Stimulated activated CD8-positive, alpha-beta memory T cell treated with anti-CD3 and anti-CD28 coated beads, Interleukin-2, amount 100 ng/mL, for 1 hour (primary cell): ENCODE results near the gene CASKIN2.
"Not testable (repeated sequence)": the region's sequence is repeated elsewhere in the genome, so short reads cannot be mapped to it uniquely, and the experiment has no call there.

Experiments used
- DNase-seq, 2 donors: peaks; one replicate each; pipeline ENCODE4 v3.0.0-alpha.2; 2020; ENCODE audit warnings: low read depth in 2 of 2

The CASKIN2 gene

GRCh38 chr17:75523647-75524046, 8.3 kb upstream of the CASKIN2 start:
- DNase-seq, result no peak

GRCh38 chr17:75521951-75522727, 6.8 kb upstream of the CASKIN2 start:
- no peak for DNase-seq

GRCh38 chr17:75521290-75521689, 6.0 kb upstream of the CASKIN2 start:
- DNase-seq, result no peak

GRCh38 chr17:75520413-75520812, 5.1 kb upstream of the CASKIN2 start:
- not testable (repeated sequence) for DNase-seq

- DNase-seq, result no peak
Observed at GRCh38 chr17:75518983-75519537, 3.7 kb upstream of the CASKIN2 start.

GRCh38 chr17:75518201-75518600, 2.9 kb upstream of the CASKIN2 start:
- peak in 1 of 2 donors; percentile 12 for DNase-seq

GRCh38 chr17:75517297-75517865, 2.0 kb upstream of the CASKIN2 start:
- DNase-seq, result no peak

- no peak for DNase-seq
Observed at GRCh38 chr17:75516619-75517296, 1.4 kb upstream of the CASKIN2 start.

GRCh38 chr17:75516255-75516618, 900 bp upstream of the CASKIN2 start, which contains the start of gene TSEN54:
Gene TSEN54 (plus strand): TSS chr17:75516528. CDS start chr17:75516561, 33 bp downstream.
- peak; percentile 90 to 92 for DNase-seq

GRCh38 chr17:75514919-75515495, 330 bp downstream of the CASKIN2 start:
- no peak for DNase-seq

- no peak for DNase-seq
Observed at GRCh38 chr17:75514299-75514918, 928 bp downstream of the CASKIN2 start.

GRCh38 chr17:75513641-75514000, 1.7 kb downstream of the CASKIN2 start:
- no peak for DNase-seq

- no peak for DNase-seq
Observed at GRCh38 chr17:75512926-75513640, 2.3 kb downstream of the CASKIN2 start.

GRCh38 chr17:75511610-75512575, 3.4 kb downstream of the CASKIN2 start:
- no peak for DNase-seq

GRCh38 chr17:75511270-75511609, 4.1 kb downstream of the CASKIN2 start:
- DNase-seq, result no peak

GRCh38 chr17:75509528-75510258, 5.6 kb downstream of the CASKIN2 start:
- DNase-seq, result no peak

- DNase-seq, result no peak
Observed at GRCh38 chr17:75508931-75509361, 6.4 kb downstream of the CASKIN2 start.

GRCh38 chr17:75507733-75508719, 7.3 kb downstream of the CASKIN2 start:
- no peak for DNase-seq
